Fibroblast of mammary gland (primary cell): ENCODE data around the gene LILRA5.
A peak's percentile ranks its signal among the peaks of the same experiment; 100 is the strongest.
"Not testable (repeated sequence)": the region's sequence is repeated elsewhere in the genome, so short reads cannot be mapped to it uniquely, and the experiment has no call there.

Experiments used
- DNase-seq: peaks from one replicate; pipeline ENCODE4 v3.0.0-alpha.2; 2010; ENCODE audit warnings: low read depth
- H3K4me3 ChIP-seq: 2 replicates; pipeline ENCODE4 v1.5.1; 2011; ENCODE audit warnings: low read depth, mild to moderate bottlenecking, low read length, moderate library complexity; ENCODE audit not compliant: control insufficient read depth
- TF ChIP-seq, protein P1 (sequence below): conservative IDR thresholded peaks from 2 replicates; pipeline ENCODE4 v1.5.1; 2011; ENCODE audit warnings: low read depth, low read length, inconsistent platforms; ENCODE audit not compliant: control insufficient read depth, insufficient read depth

Gene LILRA5

DNA sequence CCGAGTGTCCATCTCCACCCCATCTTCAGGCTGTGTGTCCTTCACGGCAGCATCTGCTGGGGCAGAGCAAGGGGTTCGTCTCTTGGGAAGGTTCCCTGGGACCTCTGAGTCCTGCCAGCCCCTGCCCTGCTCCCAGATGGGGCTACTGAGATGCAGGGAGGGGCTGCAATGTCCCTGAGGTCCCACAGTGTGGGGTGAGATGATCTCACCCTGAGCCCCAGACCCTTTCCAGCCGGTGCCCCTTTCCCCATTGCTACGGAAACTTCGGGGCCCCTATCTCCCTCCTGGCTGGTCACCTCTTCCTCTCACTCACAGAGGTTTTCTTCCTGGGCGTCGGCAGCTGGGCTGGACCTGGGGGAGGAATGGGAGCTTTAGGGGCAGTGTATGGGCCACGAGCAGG lies 37.0 kb downstream of the LILRA5 start:
- no peak overlapping the region for H3K4me3 ChIP-seq
- DNase-seq = no peak
- TF ChIP-seq, protein P1, sequence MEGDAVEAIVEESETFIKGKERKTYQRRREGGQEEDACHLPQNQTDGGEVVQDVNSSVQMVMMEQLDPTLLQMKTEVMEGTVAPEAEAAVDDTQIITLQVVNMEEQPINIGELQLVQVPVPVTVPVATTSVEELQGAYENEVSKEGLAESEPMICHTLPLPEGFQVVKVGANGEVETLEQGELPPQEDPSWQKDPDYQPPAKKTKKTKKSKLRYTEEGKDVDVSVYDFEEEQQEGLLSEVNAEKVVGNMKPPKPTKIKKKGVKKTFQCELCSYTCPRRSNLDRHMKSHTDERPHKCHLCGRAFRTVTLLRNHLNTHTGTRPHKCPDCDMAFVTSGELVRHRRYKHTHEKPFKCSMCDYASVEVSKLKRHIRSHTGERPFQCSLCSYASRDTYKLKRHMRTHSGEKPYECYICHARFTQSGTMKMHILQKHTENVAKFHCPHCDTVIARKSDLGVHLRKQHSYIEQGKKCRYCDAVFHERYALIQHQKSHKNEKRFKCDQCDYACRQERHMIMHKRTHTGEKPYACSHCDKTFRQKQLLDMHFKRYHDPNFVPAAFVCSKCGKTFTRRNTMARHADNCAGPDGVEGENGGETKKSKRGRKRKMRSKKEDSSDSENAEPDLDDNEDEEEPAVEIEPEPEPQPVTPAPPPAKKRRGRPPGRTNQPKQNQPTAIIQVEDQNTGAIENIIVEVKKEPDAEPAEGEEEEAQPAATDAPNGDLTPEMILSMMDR = no peak

DNA sequence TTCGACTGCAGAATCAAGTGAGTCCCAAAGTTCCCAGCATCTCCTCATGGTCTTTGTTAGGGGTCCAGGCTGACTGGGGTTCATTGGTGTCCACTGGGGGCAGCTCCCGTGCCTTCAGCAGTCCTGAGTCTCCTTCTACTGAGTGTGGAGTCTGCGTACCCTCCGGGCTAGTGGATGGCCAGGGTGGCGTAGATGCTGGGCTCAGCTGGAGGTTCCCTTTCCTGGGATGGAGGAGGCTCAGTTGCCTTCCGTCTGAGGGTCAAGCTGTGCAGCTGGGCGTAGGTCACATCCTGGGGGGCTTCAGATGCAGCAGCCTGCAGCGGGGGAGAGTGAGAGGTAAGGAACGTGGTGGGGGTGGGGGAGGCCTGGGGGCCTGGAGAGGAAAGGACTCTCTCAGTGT lies 38.5 kb downstream of the LILRA5 start:
- H3K4me3 ChIP-seq, DNase-seq: not testable (repeated sequence)

DNA sequence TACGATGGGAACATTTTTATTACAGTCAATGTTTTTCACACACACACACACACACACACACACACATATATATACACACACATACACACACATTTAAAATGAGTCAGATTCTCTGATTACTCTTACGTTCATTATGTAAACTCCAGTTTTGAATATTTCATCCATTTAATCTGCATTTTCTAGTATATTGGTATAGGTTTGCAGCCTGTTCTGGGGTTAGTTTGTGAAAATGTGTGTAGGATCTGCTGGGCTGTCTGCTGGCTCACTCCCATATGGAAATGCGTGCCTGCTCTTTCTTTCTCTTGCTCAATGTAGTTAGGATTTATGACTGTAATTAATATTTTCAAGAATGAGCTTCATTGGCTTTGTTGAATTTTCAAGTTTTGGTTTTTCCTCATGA lies 39.1 kb downstream of the LILRA5 start:
- no peak overlapping the region for H3K4me3 ChIP-seq
- no peak for DNase-seq
- TF ChIP-seq, protein P1 = no peak

DNA sequence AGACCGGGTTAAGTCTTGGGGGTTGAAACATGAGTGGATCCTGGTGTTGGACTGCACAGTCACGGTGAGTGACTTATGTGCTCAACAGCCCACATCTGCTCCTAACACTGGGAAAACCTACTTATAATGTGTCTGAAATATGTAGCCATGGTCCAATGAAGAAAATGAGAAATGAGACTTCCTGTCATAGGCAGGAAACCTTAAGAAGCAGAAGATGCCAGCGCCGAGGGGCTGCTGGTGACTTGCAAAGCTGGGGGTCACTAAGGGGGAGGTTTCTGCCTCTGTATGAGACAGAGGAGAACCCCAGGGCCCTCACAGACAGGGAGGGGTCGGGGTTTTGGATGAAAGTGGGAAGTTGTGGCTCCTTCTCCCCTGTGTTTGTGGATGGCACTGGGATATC lies 40.8 kb downstream of the LILRA5 start:
- not testable (repeated sequence) for DNase-seq, H3K4me3 ChIP-seq

DNA sequence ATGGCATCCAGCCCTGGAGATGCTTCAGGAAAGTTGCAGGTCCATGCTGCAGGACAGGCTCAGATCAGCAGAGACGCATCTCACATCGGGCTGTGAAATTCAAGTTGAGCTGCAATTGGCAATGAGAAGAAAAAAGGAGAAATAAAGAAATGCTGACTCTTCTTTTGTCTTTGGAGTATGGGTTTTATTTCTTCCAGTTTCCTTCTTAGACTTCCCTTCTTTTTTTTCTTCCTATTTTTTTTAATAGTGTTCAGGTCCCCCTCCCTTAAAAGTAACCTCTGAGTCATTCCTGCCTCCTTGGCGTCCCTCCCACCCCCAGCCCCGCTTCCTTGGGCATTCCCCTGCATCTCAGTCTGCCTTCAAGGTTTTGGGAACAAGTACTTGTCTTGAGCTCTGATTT lies 41.4 kb downstream of the LILRA5 start:
- DNase-seq = not testable (repeated sequence)

DNA sequence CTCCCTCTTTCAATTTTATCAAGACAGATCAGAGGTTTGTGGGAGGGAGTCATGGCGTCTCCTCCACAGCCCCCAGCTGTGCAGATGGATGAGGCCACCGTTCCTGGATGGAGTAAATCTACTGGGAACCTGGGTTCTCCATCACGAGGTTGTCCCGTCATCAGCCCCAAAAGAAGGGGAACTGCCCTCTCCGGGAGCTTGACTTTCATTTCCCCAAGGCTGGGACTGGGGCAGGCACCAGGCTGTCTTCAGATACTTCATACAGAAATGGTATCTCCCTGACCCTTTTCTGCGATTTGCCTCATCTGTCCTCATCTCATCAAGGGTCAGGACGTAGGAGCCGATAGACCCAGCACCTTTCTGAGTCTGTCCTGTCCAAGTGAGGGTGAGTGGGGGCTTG lies 41.9 kb downstream of the LILRA5 start:
- no peak for DNase-seq
- TF ChIP-seq, protein P1 = no peak
- H3K4me3 ChIP-seq = no peak overlapping the region

More for the DNA sequence above, 41.4 kb downstream of the LILRA5 start:
- not testable (repeated sequence) for H3K4me3 ChIP-seq

DNA sequence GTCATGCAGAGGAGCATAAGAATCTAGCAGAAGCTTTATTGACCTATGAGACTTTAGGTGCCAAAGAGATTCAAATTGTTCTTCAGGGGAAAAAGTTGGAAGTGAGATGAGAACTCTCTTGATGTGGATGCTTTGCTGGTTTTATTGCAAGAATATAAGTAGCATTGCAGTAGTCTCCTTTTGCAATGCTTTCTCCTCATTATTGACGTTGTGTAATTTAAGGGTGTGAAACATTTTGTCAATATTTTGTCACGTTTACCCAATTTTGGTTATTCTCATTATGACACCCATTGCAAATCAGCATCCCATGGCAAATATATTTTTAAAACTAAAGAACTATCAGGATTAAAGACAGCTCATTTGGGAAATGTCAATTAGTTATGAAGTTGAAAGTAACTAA lies 44.0 kb downstream of the LILRA5 start:
- no peak overlapping the region for H3K4me3 ChIP-seq
- no peak for DNase-seq
- TF ChIP-seq, protein P1 = no peak

DNA sequence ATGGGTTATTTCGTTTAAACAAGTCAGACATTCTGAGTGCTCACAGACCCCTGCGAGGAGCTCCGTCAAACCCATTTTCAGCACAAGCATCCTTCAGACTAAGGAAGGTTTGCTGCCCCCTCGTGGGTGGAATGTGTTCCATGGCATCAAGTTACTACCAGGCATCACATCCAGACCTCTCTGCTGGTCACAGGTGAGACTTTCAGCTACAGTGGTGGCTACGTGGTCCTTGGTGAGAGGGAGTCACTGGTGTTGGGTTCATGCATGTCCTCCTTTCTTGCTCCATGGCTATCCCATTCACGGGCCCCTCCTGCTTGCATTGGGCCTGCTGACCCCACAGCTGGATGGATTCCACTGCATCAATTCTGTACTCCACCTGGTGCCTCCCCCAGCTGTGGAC lies 46.8 kb downstream of the LILRA5 start:
- no peak overlapping the region for H3K4me3 ChIP-seq
- TF ChIP-seq, protein P1 = peak; percentile 76
- peak; percentile 66 for DNase-seq

DNA sequence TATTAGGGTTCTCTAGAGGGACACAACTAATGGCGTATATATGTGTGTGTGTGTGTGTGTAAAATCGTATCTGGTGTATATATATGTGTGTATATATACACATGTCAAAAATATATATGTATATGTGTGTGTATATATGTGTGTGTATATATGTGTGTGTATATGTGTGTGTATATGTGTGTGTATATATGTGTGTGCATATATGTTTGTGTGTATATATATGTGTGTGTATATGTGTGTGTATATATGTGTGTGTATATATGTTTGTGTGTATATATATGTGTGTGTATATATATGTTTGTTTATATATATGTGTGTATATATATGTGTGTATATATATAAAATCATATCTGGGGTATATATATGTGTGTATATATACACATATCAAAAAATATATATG lies 50.5 kb downstream of the LILRA5 start:
- TF ChIP-seq, protein P1 = no peak
- DNase-seq = no peak
- H3K4me3 ChIP-seq = no peak overlapping the region
